Heart right ventricle (tissue), 16 donors: ENCODE results near the gene TRPC6. TPM values are rescaled to one million over a fixed set of nuclear protein-coding genes. Genes with fewer than 3 reads are reported as not detected.

ENCODE experiments used
- ATAC-seq, 8 donors: fragments of 200-7000 bp; cut with Tn5 transposase; one replicate each; pipeline ENCODE4 v1.9.1; 2020; ENCODE audit warnings: mild to moderate bottlenecking in 8 of 8, moderate library complexity in 8 of 8, moderate number of reproducible peaks in 1 of 8
- DNase-seq, 2 donors: peaks; one replicate each; pipeline ENCODE4 v3.0.0-alpha.2; 2020
- H3K27ac ChIP-seq, 10 donors: fragments of 200-600 bp; sonication (generic) in 2 of 10; one replicate each; pipeline versions ENCODE4 v1.5.0 to v1.8.0; 2020 to 2022; ENCODE audit warnings: mild to moderate bottlenecking in 3 of 10
- H3K27me3 ChIP-seq, 7 donors: fragments of 200-600 bp; one replicate each; pipeline ENCODE4 v1.8.0; 2021 to 2022; ENCODE audit warnings: mild to moderate bottlenecking in 2 of 7
- H3K36me3 ChIP-seq, 9 donors: fragments of 200-600 bp; sonication (generic) in 1 of 9; one replicate each; pipeline versions ENCODE4 v1.5.0 to v1.8.0; 2020 to 2022; ENCODE audit warnings: mild to moderate bottlenecking in 2 of 9
- H3K4me1 ChIP-seq, 9 donors: fragments of 200-600 bp; sonication (generic) in 1 of 9; one replicate each; pipeline versions ENCODE4 v1.5.0 to v1.8.0; 2020 to 2022; ENCODE audit warnings: mild to moderate bottlenecking in 4 of 9
- H3K4me3 ChIP-seq, 10 donors: fragments of 200-600 bp; sonication (generic) in 2 of 10; one replicate each; pipeline versions ENCODE4 v1.5.0 to v1.8.0; 2020 to 2022; ENCODE audit warnings: mild to moderate bottlenecking in 7 of 10, moderate library complexity in 2 of 10
- H3K9me3 ChIP-seq, 11 donors: fragments of 200-600 bp in 10 of 11; sonication (generic) in 2 of 11; one replicate each; pipeline versions ENCODE4 v1.5.0 to v1.8.0; 2013 to 2022; ENCODE audit warnings: mild to moderate bottlenecking in 2 of 11, control low read depth in 1 of 11, moderate library complexity in 1 of 11
- WGBS, 2 donors: extraction: QIAGEN DNeasy Blood & Tissue Kit; methylation state at CpG; one replicate each; pipeline ENCODE4 v1.1.7; 2013; ENCODE audit warnings: inconsistent platforms in 1 of 2; 5-methylcytosine and 5-hydroxymethylcytosine counted together
- intact Hi-C, 10 donors: fragments of 100-400 bp; cut with DNase I; formaldehyde crosslinking; loops; one replicate each; pipeline versions ENCODE4 v1.11.1 to v1.14.2; 2022
- polyA plus RNA-seq, 2 donors: library from polyadenylated mRNA; stranded (reverse); fragments of 200-250 nt; gene quantifications; one replicate each; pipeline ENCODE4 v1.2.3, GENCODE V29; 2013
- total RNA-seq, 10 donors: library from RNA; stranded (reverse); fragmentation: NEBNext Ultra II Directional in 3 of 10; extraction: Animal tissue kit (Norgen Biotek cat#: 25700) in 3 of 10; gene quantifications; one replicate each; pipeline versions ENCODE4 v1.2.1 to v1.2.4, GENCODE V29; 2021 to 2023
- TF ChIP-seq, protein P1 (sequence below), 9 donors: fragments of 200-600 bp; sonication (generic) in 2 of 9; IDR thresholded peaks; one replicate each; pipeline versions ENCODE4 v1.5.0 to v1.8.0; 2021 to 2022; ENCODE audit warnings: antibody characterized with exemption in 9 of 9, mild to moderate bottlenecking in 5 of 9, moderate library complexity in 1 of 9
- donor health status: Arrhythmogenic right ventricular cardiomyopathy.
- donor health status: ischemic (EF 13 %, LVEDD 7.1; RV severe dilation, severe dysfunction).
- donor health status: healthy with polysubstance abuse.
- donor health status: DM: no; HTN: yes; CAD: no.
- donor health status: DM: no; HTN: no; CAD: no.
- donor health status: ischemic (EF 25% LVEDD 6.9; RV normal size, moderate dysfunction).
- donor health status: ischemic (EF 25% LVEDD 5.7; RV mildly dilated, moderate dysfunction).
- donor health status: healthy.
- donor health status: DM: yes; HTN: yes; CAD: no.
- donor health status: Ischemic cardiomyopathy.
- donor health status: ischemic (EF 35%, LVEDD 5.7; RV mildly dilated, moderate dysfunction).
- donor health status: nonischemic (EF 11% LVEDD 7.7; RV severe dilation, severe dysfunction).
- donor health status: DM: yes; HTN: yes; CAD: no.
- donor health status: PGD.
- donor health status: ischemic (EF 29% LVEDD 5.4; RV normal size, mild dysfunction).
- donor health status: nonischemic (EF 23%, LVEDD 6.1; RV moderate dilation, normal function).

The TRPC6 gene
- total and polyA plus RNA-seq, 12 donors = 0.14 to 1.4 (median 0.40) TPM

- TF ChIP-seq, protein P1, sequence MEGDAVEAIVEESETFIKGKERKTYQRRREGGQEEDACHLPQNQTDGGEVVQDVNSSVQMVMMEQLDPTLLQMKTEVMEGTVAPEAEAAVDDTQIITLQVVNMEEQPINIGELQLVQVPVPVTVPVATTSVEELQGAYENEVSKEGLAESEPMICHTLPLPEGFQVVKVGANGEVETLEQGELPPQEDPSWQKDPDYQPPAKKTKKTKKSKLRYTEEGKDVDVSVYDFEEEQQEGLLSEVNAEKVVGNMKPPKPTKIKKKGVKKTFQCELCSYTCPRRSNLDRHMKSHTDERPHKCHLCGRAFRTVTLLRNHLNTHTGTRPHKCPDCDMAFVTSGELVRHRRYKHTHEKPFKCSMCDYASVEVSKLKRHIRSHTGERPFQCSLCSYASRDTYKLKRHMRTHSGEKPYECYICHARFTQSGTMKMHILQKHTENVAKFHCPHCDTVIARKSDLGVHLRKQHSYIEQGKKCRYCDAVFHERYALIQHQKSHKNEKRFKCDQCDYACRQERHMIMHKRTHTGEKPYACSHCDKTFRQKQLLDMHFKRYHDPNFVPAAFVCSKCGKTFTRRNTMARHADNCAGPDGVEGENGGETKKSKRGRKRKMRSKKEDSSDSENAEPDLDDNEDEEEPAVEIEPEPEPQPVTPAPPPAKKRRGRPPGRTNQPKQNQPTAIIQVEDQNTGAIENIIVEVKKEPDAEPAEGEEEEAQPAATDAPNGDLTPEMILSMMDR (IDR thresholded peaks at IDR 0.05) = no peak
- no peak overlapping the region for H3K27ac ChIP-seq
Observed at GRCh38 chr11:101576456-101576855, 7.4 kb downstream of the TRPC6 start.

GRCh38 chr11:101574886-101575285 lies 8.9 kb downstream of the TRPC6 start:
- Histone ChIP-seq H3K9me3 (peaks cover 0 to 36% (median 0%) of the 10 kb centered on the region in 11 donors), H3K36me3 (no peaks in the 10 kb centered on the region), H3K27me3 (no peaks in the 10 kb centered on the region), H3K4me3 (no peak overlapping the region), H3K4me1 (no peaks in the 10 kb centered on the region), H3K27ac (no peak overlapping the region)
- ATAC-seq (no peak), DNase-seq (no peak)
- intact Hi-C loops = no loop called here
- TF ChIP-seq, protein P1 (IDR thresholded peaks at IDR 0.05) = no peak
- 0 to 31% methylated on average over 1 of the region's 1 CpG for WGBS, 2 donors

More at GRCh38 chr11:101576456-101576855, 7.4 kb downstream of the TRPC6 start:
- Histone ChIP-seq H3K4me3 (no peak overlapping the region), H3K4me1 (no peaks in the 10 kb centered on the region), H3K36me3 (no peaks in the 10 kb centered on the region), H3K9me3 (peaks cover 0 to 28% (median 0%) of the 10 kb centered on the region in 11 donors), H3K27me3 (peaks cover 0 to 9% (median 6%) of the 10 kb centered on the region in 7 donors)
- DNase-seq (no peak), ATAC-seq (no peak)
- intact Hi-C loops = no loop called here

DNA sequence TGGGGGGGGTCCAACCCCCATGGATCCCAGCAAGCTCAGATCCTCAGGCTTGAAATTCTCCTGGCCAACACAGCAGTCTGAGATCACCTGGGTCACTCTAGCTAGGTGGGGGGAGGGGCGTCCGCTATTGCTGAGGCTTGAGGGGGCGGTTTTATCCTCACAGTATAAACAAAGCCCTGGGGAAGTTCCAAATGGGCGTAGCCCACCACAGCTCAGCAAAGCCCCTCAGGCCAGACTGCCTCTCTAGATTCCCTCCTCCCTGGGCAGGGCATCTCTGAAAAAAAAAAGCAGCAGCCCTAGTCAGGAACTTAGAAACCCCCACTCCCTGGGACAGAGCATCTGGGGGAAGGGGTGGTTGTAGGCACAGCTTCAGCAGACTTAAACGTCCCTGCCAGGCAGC lies 16.7 kb downstream of the TRPC6 start:
- 23 to 39% methylated on average over 5 of the region's 5 CpGs for WGBS, 2 donors
- H3K9me3 ChIP-seq = peaks cover 0 to 34% (median 0%) of the 10 kb centered on the region in 11 donors
- H3K4me1 ChIP-seq = no peaks in the 10 kb centered on the region
- ATAC-seq = no peak
- no peaks in the 10 kb centered on the region for H3K27me3 ChIP-seq
- intact Hi-C loops = no loop called here
- no peak overlapping the region for H3K4me3 ChIP-seq
- DNase-seq = no peak
- no peak overlapping the region for H3K27ac ChIP-seq
- H3K36me3 ChIP-seq = no peaks in the 10 kb centered on the region
- TF ChIP-seq, protein P1 (IDR thresholded peaks at IDR 0.05) = no peak

GRCh38 chr11:101566626-101567025 lies 17.2 kb downstream of the TRPC6 start:
- ATAC-seq (no peak), DNase-seq (no peak)
- Histone ChIP-seq H3K4me1 (no peaks in the 10 kb centered on the region), H3K4me3 (no peak overlapping the region), H3K36me3 (no peaks in the 10 kb centered on the region), H3K9me3 (peaks cover 0 to 30% (median 0%) of the 10 kb centered on the region in 11 donors), H3K27ac (no peak overlapping the region), H3K27me3 (no peaks in the 10 kb centered on the region)
- WGBS, 2 donors = 60 to 63% methylated on average over 8 of the region's 8 CpGs
- intact Hi-C loops = no loop called here
- TF ChIP-seq, protein P1 (IDR thresholded peaks at IDR 0.05) = no peak
